ENCODE results near the gene RPS16. TPM values are rescaled to one million over a fixed set of nuclear protein-coding genes. Genes with fewer than 3 reads are reported as not detected.
A peak's percentile ranks its signal among the peaks of the same experiment; 100 is the strongest.

RPS16 gene
- total and polyA plus RNA-seq, 12 donors, result 936 to 3,280 (median 1,424) TPM

DNA sequence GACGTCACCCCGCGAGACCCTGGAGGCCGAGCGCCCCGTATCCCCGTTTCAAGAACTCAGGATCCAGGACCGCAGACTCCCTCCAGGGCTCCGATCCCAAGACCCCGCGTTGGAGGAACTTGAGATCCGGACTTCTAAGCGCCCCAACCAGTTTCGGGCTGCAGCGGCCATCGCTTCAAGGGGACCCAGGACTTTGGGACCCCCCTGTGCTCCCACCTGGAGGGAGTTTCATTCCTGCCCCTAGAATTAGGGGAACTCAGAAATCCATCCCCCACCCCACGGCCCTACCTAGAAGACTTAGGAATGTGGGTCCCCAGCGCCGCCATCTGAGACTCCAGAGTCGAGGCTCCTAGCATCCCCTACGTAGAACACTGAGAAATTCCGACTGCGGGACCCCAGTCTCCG is 22.9 kb downstream of the RPS16 start:
- TF ChIP-seq, protein P1, sequence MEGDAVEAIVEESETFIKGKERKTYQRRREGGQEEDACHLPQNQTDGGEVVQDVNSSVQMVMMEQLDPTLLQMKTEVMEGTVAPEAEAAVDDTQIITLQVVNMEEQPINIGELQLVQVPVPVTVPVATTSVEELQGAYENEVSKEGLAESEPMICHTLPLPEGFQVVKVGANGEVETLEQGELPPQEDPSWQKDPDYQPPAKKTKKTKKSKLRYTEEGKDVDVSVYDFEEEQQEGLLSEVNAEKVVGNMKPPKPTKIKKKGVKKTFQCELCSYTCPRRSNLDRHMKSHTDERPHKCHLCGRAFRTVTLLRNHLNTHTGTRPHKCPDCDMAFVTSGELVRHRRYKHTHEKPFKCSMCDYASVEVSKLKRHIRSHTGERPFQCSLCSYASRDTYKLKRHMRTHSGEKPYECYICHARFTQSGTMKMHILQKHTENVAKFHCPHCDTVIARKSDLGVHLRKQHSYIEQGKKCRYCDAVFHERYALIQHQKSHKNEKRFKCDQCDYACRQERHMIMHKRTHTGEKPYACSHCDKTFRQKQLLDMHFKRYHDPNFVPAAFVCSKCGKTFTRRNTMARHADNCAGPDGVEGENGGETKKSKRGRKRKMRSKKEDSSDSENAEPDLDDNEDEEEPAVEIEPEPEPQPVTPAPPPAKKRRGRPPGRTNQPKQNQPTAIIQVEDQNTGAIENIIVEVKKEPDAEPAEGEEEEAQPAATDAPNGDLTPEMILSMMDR (IDR thresholded peaks at IDR 0.05), result peak in 4 of 9 donors; percentile 3 to 25 (median 13)
- ATAC-seq (no peak), DNase-seq (no peak)
- 0 to 1% methylated on average over 24 of the region's 24 CpGs for WGBS, 2 donors
- Histone ChIP-seq H3K36me3 (peaks cover 3 to 39% (median 7%) of the 10 kb centered on the region in 9 donors), H3K27ac (peak overlapping the region; percentile 94 to 100 (median 96)), H3K9me3 (no peaks in the 10 kb centered on the region), H3K4me1 (peaks cover 11 to 72% (median 53%) of the 10 kb centered on the region in 9 donors), H3K4me3 (peak overlapping the region; percentile 66 to 98 (median 86)), H3K27me3 (no peaks in the 10 kb centered on the region)
- intact Hi-C loops (cut with DNase I), result loop anchor here in 5 of 10 donors (2.0 to 10.0 kb wide), 5 partner anchors 16 to 288 kb away; partner anchors contain the start of genes SAMD4B (in 3 of the 5), EID2B (in 1 of the 5), PAK4 (in 1 of the 5) and SUPT5H (in 1 of the 5)

DNA sequence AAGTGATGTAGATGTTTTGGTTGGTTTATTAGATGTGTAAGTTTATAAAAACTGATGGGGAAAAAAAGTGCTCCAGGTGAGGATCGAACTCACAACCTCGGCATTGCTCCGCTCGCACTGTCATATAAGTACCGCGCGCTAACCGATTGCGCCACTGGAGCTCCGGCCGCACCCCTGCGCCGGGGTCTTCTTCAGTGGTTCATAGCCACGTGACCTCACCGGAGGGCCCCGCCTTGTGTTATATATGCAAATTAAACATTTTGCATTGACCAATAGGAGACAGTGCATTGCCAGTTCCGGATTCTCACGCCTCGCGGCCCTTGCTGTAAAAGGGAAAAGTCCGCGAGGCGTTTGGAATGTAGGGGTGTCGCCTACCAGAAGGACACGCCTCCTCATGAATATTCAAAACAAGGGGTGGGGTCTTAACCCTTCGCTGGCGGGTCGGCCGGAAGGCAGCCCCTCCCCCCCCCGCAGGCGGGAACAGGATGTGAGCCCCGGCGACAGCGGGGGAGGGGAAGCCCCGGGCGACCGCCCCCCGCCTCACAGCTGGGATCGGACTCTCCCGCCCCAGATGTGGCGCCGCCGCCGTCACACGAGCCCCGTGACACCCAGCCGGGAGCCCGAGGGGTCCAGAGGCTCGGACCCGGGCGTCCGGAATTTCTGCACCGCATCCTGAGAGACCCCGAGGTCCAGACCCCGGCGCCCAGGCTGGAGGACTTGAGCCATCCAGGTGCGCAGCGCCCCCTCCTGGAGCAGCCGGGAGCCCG is 23.5 kb downstream of the RPS16 start, which contains the start of gene PLEKHG2:
Gene PLEKHG2 (plus strand): TSS at position 570 of the 767 bp plus-strand sequence. CDS start 1,418 bp downstream, outside the sequence.
- Histone ChIP-seq H3K9me3 (no peaks in the 10 kb centered on the region), H3K4me1 (peaks cover 11 to 71% (median 53%) of the 10 kb centered on the region in 9 donors), H3K4me3 (peak within 1 kb of the TSS; percentile 66 to 98 (median 86)), H3K36me3 (peaks cover 6 to 37% (median 9%) of the 10 kb centered on the region in 9 donors), H3K27ac (peak within 1 kb of the TSS; percentile 94 to 100 (median 99)), H3K27me3 (no peaks in the 10 kb centered on the region)
- ATAC-seq, result peak; percentile 57 to 74 (median 72)
- intact Hi-C loops (cut with DNase I), result loop anchor here in 5 of 10 donors (2.0 to 10.0 kb wide), 5 partner anchors 15 to 287 kb away; partner anchors contain the start of genes SAMD4B (in 3 of the 5), EID2B (in 1 of the 5), PAK4 (in 1 of the 5) and SUPT5H (in 1 of the 5)
- TF ChIP-seq, protein P1 (IDR thresholded peaks at IDR 0.05), result peak; percentile 68 to 93 (median 88)
- DNase-seq, result peak; percentile 94 to 98
- WGBS, 2 donors, result 0% methylated on average over 58 to 59 of the region's 60 CpGs

DNA sequence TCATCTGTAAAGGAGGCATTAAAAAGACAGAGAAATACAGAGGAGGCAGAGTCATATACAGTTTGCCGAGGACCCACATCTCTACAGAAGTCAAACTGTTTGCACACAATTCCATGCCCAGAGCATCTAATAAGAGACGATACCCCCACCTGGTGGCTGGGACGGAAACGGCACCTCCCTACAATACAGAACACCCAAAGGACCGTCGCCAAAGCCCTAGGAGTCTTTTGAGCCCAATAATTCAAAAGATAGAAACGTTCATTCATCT is 24.0 kb downstream of the RPS16 start:
- intact Hi-C loops (cut with DNase I), result loop anchor here in 6 of 10 donors (1.0 to 10.0 kb wide), 7 partner anchors 13 to 287 kb away; partner anchors contain the start of genes SAMD4B (in 3 of the 6), EID2B (in 1 of the 6), PAK4 (in 1 of the 6) and SUPT5H (in 1 of the 6)
- Histone ChIP-seq H3K27ac (peak overlapping the region; percentile 94 to 100 (median 99)), H3K27me3 (no peaks in the 10 kb centered on the region), H3K9me3 (no peaks in the 10 kb centered on the region), H3K4me1 (peaks cover 11 to 66% (median 51%) of the 10 kb centered on the region in 9 donors), H3K4me3 (peak overlapping the region in 9 of 10 donors; percentile 67 to 98 (median 86)), H3K36me3 (peaks cover 6 to 35% (median 9%) of the 10 kb centered on the region in 9 donors)
- peak; percentile 90 to 92 for DNase-seq
- TF ChIP-seq, protein P1 (IDR thresholded peaks at IDR 0.05), result peak; percentile 85 to 98 (median 94)
- ATAC-seq, result peak; percentile 19 to 56 (median 38)
- 0 to 1% methylated on average over 7 of the region's 7 CpGs for WGBS, 2 donors

Measured in heart right ventricle (tissue), 16 donors.